ENCODE measurements around the gene SLCO3A1.

The SLCO3A1 gene

DNA sequence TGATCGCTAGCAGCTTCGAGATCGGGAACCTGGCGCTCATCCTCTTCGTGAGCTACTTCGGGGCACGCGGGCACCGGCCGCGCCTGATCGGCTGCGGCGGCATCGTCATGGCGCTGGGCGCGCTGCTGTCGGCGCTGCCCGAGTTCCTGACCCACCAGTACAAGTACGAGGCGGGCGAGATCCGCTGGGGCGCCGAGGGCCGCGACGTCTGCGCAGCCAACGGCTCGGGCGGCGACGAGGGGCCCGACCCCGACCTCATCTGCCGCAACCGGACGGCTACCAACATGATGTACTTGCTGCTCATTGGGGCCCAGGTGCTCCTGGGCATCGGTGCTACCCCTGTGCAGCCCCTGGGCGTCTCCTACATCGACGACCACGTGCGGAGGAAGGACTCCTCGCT is 62.5 kb downstream of the SLCO3A1 start:
- DNase-seq, result no peak

GRCh38 chr15:91917686-91918360 is 64.3 kb downstream of the SLCO3A1 start:
- DNase-seq, result no peak

GRCh38 chr15:91919014-91919534 is 65.6 kb downstream of the SLCO3A1 start:
- DNase-seq, result no peak

DNA sequence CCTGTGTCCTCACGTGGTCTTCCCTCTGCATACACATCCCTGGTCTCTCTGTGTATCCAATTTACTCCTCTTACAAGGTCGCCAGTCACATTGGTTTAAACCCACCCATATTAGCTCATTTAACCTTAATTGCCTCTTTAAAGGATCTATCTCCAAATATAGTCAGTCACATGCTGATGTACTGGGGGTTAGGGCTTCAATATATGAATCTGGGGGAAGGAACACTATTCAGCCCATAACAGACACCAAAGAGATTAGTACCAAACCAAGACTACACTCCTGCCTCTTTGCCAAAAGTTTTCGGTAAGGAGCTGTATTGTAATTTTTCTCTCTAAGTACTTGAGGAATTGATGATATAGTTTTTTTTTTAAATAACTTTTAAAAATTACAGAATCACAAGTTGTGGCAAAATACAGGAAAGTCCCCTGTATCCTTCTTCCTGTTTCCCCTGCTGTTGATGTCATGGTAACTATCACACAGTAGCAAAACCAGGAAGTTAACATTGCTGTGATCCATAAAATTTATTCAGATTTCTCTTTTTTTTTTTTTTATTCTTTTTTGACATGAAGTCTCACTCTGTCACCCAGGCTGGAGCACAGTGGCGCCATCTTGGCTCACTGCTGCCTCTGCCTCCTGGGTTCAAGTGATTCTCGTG is 67.8 kb downstream of the SLCO3A1 start:
- no peak for DNase-seq

DNA sequence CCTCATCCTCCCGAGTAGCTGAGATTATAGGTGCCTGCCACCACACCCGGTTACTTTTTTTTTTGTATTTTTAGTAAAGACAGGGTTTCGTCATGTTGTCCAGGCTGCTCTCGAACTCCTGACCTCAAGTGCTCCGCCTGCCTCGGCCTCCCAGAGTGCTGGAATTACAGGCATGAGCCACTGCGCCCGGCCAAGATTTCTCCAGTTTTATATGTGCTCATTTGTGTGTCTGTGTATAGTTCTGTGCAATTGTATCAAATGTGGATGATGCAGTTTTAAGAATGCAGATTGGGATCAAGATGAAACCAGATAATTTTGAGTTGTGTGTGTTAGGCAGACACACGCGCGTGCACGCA is 68.3 kb downstream of the SLCO3A1 start:
- no peak for DNase-seq

GRCh38 chr15:91922646-91923547 is 69.4 kb downstream of the SLCO3A1 start:
- DNase-seq, result no peak

DNA sequence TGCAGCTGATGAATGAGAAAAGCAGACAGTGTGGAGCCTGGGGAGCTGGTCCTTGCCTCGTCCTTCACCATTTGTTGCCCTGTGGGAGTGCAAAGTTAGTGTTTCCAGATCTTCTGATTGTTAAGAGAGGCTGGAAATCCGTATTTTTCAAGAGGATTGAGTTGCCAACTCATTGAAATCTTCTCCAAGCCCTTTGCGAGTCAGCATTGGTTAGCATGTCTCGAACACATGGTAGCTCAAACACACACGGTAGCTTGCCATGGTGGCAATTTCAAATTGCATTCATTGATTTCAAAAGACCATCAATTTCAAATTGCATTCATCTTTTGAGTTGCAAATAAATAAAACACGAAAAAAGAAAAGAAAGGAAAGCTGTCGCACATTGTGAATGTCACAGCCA is 70.7 kb downstream of the SLCO3A1 start:
- DNase-seq, result no peak

DNA sequence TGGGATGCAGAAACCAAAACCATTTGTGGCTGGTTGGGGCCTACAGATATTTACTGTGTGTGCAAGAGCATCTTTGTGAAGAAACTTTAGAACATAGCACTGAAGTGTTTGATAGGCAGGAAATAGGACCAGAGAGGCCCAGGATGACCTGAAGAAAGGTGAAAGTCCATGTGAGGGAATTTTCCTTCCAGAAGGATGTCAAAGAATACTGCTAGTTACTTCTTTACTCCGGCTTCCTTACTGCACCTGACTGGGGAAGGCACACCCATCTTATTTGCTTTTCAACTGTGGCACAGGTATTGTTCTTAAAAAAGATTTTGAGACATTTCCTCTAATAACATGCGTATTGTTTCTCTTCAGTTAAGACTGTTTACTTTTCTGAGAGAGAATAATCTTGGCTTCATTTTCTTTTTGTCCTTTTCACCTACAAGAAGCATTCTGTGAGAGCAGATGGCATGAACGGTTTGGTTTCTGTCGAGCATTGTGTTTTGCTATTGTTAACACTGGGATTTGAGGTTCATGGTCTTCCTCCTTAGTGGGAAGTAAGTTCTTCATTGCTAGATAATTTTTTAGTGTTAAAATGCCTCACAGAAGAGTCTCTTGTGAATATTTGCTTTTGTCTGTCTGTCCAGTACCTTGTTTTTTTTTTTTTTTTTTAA is 71.5 kb downstream of the SLCO3A1 start:
- no peak for DNase-seq

DNA sequence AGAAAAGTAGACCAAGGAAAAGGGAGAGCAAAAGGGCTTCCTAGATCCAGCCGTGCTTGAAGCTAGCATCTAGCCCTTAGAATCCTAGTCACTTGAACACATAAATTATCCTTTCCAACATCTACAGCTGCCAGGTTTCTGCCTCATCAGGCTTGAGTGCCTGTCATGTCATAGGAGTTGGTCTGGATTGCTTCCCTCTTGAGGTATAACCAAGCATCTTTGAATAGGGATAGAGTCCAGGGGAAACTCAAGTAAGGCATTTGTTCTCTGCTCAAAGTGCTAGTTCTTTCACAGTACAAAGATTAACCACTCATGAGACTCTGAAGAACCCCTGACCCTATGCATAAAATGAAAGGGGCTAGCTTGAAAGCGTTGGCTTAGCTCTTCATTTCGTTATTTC is 72.3 kb downstream of the SLCO3A1 start:
- DNase-seq, result no peak

DNA sequence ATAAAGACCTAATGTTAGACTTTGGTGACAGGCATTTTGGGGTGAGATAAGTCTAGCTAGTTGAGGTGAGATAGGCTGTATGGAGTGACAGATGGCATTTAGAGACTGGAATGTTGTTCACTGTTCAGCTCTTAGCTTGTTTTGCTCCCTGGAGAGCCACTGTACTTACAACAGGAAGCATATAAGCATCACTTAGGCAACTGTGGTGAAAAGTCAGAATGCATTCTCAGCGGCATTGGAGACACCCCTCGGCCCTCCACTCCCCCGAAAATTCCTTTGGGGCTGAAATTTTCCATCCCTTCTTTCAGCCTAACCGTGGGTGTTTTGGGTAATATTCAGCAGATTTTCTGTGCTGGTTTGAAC is 73.4 kb downstream of the SLCO3A1 start:
- no peak for DNase-seq

DNA sequence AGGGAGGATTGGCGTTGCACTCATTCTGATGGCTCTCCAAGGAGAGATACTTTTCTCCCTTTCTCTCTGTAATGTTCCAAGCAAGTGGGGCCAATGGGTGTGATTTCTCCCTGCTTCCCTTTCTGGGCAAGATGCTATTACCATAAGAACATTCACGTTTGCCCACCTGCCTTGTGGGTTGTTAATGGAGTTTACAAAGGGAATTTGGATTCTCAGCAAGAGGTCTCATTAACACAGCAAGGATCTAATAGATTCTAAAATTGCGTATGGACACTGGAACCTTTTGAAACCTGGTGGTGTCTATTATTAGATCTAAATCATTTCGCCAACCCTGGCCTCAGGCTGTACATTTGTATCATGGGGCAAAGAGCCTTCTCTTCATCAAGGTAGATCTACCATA is 74.1 kb downstream of the SLCO3A1 start:
- no peak for DNase-seq

DNA sequence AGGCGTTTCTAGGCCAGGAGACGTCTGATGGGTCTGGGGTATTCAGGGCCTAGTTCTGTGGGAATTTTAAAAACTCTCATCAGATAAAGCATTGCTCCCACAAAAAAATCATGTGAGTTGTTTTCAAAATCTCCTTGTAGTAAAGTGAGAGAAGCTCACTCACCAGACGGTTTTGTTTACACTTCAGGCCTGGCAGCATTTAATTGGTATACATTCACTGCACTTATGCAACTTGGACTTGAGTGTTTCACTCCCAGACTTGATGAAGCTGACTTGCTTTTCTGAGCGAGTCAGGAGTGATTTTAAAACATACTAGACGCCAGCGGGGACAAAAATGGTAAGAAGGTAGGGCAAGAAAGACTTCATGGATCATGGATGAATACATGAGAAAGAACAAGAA is 75.2 kb downstream of the SLCO3A1 start:
- DNase-seq, result no peak

DNA sequence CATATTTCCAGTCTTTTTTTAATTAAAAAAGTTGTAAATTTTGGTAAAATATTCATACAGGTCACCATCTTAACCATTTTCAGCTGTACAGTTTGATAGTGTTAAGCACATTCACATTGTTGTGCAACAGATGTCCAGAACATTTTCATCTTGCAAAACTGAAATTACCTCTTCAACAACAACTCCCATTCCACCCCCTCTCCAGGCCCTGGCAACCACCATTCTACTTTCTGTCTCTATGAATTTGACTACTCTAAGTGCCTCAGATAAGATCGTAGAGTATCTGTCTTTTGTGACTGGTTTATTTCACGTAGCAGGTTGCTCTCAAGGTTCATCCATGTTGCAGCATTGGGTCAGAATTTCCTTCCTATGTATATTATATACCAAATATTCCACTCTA is 76.0 kb downstream of the SLCO3A1 start:
- DNase-seq, result no peak

DNA sequence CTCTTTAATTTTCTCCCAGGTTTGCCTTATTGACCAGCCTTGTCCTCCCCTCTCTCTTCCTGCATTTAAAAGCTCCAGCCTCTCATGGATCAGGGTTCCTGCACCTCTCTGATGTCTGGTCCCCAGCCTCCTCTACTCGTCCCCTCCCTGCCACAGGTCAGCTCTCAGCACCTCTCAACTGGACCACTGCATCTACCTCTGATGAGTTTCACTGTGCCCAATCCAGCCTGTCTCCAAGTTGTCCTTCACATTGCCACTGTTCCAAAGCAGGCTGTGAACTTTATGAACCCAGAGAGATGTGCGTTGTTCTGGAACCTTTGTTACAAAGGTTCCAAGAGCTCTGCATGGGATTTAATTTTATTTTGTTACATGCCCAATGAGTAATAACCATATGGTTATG is 76.6 kb downstream of the SLCO3A1 start:
- DNase-seq, result no peak

DNA sequence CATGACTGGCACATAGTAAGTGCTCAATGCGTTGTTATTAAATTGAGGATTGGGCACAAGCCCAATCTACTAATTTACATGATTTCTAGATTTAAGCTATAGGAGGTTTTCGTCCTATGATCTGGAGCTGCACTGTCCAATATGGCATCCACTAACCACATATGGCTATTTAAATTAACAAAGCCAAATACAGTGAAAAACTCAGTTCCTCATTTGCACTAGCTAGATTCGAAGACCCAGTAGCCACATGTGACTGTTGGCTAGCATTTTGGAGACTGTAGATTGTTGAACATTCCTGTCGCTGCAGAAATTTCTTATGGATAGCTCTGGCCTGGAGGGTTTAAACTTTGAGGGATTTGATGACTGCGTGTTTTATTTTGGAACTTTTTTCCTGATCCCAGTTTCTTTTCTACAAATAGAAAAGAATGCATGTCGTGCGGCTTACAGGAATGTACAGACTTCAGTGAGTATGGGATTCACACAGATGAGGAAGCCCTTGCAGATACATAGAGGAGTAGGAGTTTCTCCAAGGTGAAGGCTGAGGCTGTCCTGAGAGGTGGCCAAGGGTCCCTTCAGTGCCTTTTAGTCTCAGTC is 82.8 kb downstream of the SLCO3A1 start:
- DNase-seq, result no peak

DNA sequence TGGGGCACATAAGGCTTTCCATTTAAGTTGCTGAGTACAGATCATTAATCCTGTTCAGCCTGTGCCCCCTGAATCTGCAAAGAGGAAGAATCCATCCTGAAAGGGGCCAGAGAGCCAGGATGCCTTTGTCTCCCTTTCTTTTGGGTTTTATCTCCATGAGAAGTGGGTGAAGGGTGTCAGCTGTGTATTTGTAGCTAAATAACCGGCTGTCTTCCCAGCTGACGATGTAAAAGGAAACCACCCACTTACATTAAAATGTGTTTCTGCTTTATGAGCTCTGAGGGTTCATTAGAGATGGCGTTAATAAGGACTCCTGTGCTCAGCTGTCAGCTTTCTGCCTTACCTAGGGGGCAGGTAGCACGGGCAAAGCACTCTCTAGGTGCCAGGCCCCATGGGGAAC is 83.4 kb downstream of the SLCO3A1 start:
- no peak for DNase-seq

GRCh38 chr15:91938136-91938535 is 84.6 kb downstream of the SLCO3A1 start:
- DNase-seq, result no peak

DNA sequence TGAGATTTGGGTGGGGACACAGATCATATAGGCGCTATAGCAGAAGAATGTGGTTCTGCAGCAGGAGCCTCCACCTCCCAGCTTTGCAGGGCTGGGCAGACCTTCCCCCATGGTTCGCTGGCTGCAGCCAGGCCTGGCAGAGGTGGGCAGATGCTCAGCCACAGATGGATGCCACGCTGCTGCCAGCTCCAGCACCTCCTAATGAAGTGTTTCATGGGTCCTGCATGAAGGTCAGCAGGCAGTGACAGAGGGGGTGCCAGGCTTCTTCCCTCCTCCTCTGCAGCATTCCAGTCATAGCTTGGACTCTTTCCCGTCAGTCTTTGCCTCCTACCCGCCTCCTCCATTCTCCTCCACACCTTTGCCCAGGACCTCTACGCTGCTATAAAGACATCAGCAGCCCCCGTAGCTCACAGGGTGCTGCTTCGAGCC is 85.9 kb downstream of the SLCO3A1 start:
- DNase-seq, result no peak

GRCh38 chr15:91940496-91941381 is 87.2 kb downstream of the SLCO3A1 start:
- no peak for DNase-seq

DNA sequence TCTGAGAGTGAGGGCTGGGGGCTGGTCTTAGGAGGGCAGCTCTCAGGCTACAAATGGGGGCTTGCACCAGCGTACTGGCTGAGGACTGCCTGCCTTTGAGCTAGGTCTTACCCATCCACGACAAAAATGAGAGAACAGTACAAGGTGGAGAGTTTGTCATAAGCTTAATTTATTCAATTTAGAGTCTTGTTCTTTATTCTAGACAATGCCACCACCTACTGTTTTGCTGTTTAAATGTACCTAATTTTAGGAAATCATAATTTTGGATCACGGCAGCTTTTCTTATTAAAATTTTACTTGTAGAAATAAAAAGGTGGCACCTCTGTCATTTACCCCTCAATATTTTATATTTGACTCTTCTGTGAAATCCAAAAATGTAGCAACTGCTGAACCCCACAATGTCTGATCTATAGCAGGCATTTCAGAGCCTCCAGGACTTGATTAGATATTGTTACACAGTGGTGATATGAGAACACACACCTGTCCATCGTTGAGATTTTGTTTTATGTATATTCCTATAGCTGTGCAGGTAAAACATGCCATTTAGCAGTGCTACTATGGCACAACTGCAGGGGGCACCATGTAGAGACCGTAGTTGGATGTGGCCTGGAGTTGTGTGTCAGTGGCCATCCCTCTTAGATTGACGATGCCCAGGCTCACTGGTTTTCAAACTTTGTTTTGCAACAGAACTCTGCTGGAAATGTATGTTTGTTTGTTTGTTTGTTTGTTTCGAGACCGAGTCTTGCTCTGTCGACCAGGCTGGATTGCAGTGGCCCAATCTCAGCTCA is 88.6 kb downstream of the SLCO3A1 start:
- no peak for DNase-seq
